ENCODE data around the gene CPN1.

The CPN1 gene

DNA sequence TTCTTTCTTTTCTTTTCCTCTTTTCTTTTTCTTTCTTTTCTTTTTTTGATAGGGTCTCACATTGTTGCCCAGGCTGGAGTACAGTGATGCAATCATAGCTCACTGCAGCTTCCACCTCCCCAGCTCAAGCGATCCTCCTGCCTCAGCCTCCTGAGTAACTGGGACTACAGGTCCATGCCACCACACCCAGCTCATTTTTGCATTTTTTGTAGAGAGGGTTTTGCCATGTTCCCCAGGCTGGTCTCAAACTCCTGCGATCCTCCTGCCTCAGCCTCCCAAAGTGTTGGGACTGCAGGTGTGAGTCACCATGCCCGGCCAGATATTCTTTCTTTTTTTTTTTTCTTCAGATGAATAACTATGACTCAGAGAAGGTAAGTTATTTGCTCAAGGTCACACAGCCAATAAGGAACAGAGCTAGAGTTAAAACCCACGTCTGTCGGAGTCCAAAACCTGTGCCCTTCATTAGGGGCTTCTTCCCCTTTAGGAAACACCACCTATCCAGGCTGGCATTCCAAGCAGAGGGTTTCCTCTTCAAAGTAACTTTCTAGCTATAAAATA, 43.8 kb downstream of the CPN1 start:
- H3K36me3 ChIP-seq: no peaks in the 10 kb centered on the region
- H3K4me1 ChIP-seq: no peaks in the 10 kb centered on the region

DNA sequence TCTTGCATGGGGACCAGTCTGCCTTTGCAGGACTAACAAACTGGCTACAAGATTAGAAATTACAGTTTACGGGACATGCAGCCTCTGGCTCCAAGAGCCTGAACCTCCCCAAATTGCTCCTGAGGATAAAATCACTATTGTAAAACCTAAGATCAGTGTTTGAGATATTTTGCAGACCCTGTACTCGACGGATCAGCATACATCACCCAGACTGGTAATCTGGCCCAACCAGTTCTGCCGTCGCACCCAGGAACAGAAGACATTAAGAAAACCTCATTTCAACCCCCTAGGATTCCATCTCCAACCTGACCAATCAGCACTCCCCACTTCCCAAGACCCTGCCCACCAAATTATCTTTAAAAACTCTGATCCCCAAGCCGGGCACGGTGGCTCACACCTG, 44.8 kb downstream of the CPN1 start:
- H3K4me3 ChIP-seq (ENCODE audit: low read depth, low read length): no peak overlapping the region
- H3K9me3 ChIP-seq: no peaks in the 10 kb centered on the region
- H3K4me1 ChIP-seq: no peaks in the 10 kb centered on the region
- no peaks in the 10 kb centered on the region for H3K27me3 ChIP-seq
- TF ChIP-seq, protein P1, sequence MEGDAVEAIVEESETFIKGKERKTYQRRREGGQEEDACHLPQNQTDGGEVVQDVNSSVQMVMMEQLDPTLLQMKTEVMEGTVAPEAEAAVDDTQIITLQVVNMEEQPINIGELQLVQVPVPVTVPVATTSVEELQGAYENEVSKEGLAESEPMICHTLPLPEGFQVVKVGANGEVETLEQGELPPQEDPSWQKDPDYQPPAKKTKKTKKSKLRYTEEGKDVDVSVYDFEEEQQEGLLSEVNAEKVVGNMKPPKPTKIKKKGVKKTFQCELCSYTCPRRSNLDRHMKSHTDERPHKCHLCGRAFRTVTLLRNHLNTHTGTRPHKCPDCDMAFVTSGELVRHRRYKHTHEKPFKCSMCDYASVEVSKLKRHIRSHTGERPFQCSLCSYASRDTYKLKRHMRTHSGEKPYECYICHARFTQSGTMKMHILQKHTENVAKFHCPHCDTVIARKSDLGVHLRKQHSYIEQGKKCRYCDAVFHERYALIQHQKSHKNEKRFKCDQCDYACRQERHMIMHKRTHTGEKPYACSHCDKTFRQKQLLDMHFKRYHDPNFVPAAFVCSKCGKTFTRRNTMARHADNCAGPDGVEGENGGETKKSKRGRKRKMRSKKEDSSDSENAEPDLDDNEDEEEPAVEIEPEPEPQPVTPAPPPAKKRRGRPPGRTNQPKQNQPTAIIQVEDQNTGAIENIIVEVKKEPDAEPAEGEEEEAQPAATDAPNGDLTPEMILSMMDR (IDR thresholded peaks at IDR 0.05; ENCODE audit: low read depth, low read length): no peak
- DNase-seq: no peak
- H3K36me3 ChIP-seq: no peaks in the 10 kb centered on the region

More for the DNA sequence above, 43.8 kb downstream of the CPN1 start:
- Histone ChIP-seq H3K9me3 (no peaks in the 10 kb centered on the region), H3K27me3 (no peaks in the 10 kb centered on the region), H3K4me3 (ENCODE audit: low read depth, low read length) (no peak overlapping the region)
- TF ChIP-seq, protein P1 (IDR thresholded peaks at IDR 0.05; ENCODE audit: low read depth, low read length): no peak
- no peak for DNase-seq

DNA sequence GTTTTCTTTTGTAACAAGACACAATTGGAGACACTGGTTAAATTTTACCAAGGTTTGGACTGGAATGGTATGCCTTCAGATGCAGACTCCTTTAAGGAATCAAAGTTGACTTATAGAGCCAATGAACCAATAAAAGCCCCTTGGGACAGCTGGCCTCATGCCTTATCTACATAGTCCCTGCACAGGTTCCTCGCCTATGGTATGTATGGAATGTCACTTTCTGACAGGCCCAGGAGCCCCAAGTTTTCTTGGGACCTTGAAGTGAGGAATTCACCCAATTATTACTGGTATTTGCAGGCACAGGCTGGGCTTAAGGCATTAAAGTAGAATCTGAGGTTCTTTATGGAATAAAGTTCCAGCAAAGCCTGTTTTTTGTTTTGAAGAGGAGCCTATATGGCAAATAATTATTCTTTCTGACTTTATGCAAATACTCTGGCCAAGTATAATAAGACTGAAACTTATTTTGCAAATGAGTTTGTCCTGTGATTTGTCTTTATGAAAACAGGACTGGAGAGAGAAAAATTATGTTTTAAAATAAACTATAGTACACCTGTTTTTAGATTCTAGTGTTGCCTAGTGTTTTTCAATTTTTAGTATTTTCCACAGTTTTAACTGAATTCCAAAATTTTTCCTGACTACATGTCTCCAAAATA, 47.8 kb downstream of the CPN1 start:
- no peaks in the 10 kb centered on the region for H3K9me3 ChIP-seq
- TF ChIP-seq, protein P1 (IDR thresholded peaks at IDR 0.05; ENCODE audit: low read depth, low read length): no peak
- no peaks in the 10 kb centered on the region for H3K4me1 ChIP-seq
- H3K4me3 ChIP-seq (ENCODE audit: low read depth, low read length): no peak overlapping the region
- H3K36me3 ChIP-seq: no peaks in the 10 kb centered on the region
- no peak for DNase-seq
- no peaks in the 10 kb centered on the region for H3K27me3 ChIP-seq

DNA sequence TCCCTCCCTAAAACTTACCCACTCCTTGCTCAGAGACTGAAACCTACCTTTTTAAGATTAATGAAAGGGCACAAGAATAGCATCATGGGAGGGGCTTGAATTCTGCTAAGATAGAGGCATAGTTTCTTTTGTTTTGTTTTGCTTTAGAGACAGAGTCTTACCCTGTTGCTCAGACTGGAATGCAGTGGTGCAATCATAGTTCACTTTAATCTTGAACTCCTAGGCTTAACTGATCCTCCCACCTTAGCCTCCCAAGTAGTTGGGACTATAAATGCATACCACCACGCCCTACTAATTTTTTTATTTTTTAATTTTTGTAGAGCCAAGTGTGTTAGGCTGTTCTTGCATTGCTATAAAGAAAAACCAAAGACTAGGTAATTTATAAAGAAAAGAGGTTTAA, 54.3 kb downstream of the CPN1 start:
- Histone ChIP-seq H3K27me3 (no peaks in the 10 kb centered on the region), H3K4me1 (no peaks in the 10 kb centered on the region), H3K9me3 (no peaks in the 10 kb centered on the region), H3K36me3 (no peaks in the 10 kb centered on the region), H3K4me3 (ENCODE audit: low read depth, low read length) (no peak overlapping the region)
- TF ChIP-seq, protein P1 (IDR thresholded peaks at IDR 0.05; ENCODE audit: low read depth, low read length): no peak
- DNase-seq: no peak

DNA sequence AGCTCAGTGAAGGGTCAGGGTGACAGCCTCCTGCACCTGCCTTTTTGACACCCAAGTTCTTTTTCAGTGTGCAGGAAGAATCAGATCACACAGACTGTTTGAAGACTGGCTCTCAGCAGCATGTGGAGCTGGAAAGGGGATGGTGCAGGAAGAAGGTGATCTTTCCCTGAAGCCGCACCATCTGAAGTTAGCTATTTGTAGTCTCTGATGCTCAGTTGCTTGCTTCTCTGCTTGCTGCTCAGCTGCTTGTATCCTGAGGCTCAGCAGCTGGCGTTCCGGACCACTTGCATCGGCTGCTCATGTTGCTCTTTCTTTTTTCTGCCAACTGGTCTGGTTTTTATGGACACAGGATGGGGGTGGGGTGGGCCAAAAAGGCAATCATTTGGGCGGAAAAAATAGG, 56.1 kb downstream of the CPN1 start:
- H3K4me1 ChIP-seq: no peaks in the 10 kb centered on the region
- DNase-seq: peak; percentile 16
- H3K4me3 ChIP-seq (ENCODE audit: low read depth, low read length): no peak overlapping the region
- no peaks in the 10 kb centered on the region for H3K27me3 ChIP-seq
- H3K36me3 ChIP-seq: no peaks in the 10 kb centered on the region
- no peaks in the 10 kb centered on the region for H3K9me3 ChIP-seq
- TF ChIP-seq, protein P1 (IDR thresholded peaks at IDR 0.05; ENCODE audit: low read depth, low read length): no peak

DNA sequence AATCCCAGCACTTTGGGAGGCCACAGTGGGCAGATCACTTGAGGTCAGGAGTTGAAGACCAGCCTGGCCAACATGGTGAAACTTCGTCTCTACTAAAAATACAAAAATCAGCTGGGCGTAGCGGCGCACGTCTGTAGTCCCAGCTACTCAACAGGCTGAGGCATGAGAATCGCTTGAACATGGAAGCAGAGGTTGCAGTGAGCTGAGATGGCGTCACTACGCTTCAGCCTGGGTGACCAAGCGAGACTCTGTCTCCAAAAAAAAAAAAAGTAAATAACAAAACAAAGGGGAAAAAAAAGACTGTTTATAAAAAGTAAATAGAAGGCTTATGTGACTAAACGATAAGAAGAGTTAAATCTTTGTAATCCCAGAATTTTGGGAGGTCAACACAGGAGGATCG, 56.9 kb downstream of the CPN1 start:
- Histone ChIP-seq H3K36me3 (no peaks in the 10 kb centered on the region), H3K27me3 (no peaks in the 10 kb centered on the region), H3K4me1 (no peaks in the 10 kb centered on the region), H3K4me3 (ENCODE audit: low read depth, low read length) (no peak overlapping the region), H3K9me3 (no peaks in the 10 kb centered on the region)
- DNase-seq: no peak
- TF ChIP-seq, protein P1 (IDR thresholded peaks at IDR 0.05; ENCODE audit: low read depth, low read length): no peak
